Heart left ventricle (tissue), 13 donors: Measurements from ENCODE around the gene PLEKHA4.

ENCODE experiments used
- CTCF ChIP-seq, 12 donors: fragments of 200-600 bp; sonication (generic) in 4 of 12; IDR thresholded peaks; one replicate each; pipeline versions ENCODE4 v1.5.0 to v1.8.0; 2018 to 2022; ENCODE audit warnings: antibody characterized with exemption in 12 of 12, mild to moderate bottlenecking in 5 of 12
- POLR2A ChIP-seq, 2 donors: fragments of 450-650 bp; IDR thresholded peaks; one replicate each; pipeline ENCODE4 v1.6.1; 2017; ENCODE audit warnings: antibody characterized with exemption in 2 of 2, mild to moderate bottlenecking in 2 of 2, moderate library complexity in 2 of 2
- donor health status: ischemic (EF 13 %, LVEDD 7.1; RV severe dilation, severe dysfunction).
- donor health status: DM: no; HTN: yes; CAD: no.
- donor health status: DM: no; HTN: no; CAD: no.
- donor health status: ischemic (EF 25% LVEDD 6.9; RV normal size, moderate dysfunction).
- donor health status: ischemic (EF 25% LVEDD 5.7; RV mildly dilated, moderate dysfunction).
- donor health status: ischemic (EF 35%, LVEDD 5.7; RV mildly dilated, moderate dysfunction).
- donor health status: nonischemic (EF 11% LVEDD 7.7; RV severe dilation, severe dysfunction).
- donor health status: DM: yes; HTN: yes; CAD: no.
- donor health status: PGD.
- donor health status: ischemic (EF 29% LVEDD 5.4; RV normal size, mild dysfunction).
- donor health status: nonischemic (EF 23%, LVEDD 6.1; RV moderate dilation, normal function).

DNA sequence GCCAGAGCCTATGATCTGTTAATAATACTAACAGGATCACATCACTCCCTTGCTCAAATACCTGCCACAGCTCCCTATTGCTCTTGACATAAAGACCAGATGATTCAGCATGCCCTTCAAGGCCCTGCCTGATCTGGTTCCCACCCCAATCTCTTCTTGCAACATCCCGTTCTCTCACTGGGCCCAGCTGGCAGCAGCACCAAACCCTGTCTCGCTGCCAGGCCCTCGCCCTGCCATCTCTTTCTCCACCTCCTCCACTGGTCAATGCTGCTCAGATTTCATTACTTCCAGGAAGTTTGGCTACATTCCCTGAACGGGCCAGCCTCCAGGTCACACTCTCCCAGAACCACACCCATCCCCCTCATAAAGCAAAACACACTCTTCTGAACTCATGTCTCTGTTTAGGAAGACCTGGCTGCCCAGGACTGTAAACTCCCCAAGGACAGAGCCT, 49.0 kb downstream of the PLEKHA4 start:
- TF ChIP-seq CTCF (IDR thresholded peaks at IDR 0.05) (no peak), POLR2A (IDR thresholded peaks at IDR 0.05) (no peak)
